Forelimb muscle (tissue), 1 donor: Measurements from ENCODE around the gene TMEM11. TPM values are rescaled to one million over a fixed set of nuclear protein-coding genes. Genes with fewer than 3 reads are reported as not detected.
"Not testable (repeated sequence)": the region's sequence is repeated elsewhere in the genome, so short reads cannot be mapped to it uniquely, and the experiment has no call there.

ENCODE experiments used
- DNase-seq: peaks from one replicate; pipeline ENCODE4 v3.0.0-alpha.2; 2013; ENCODE audit warnings: low read depth
- polyA plus RNA-seq: library from polyadenylated mRNA; unstranded; fragments of 120-200 nt; gene quantifications from one replicate; pipeline ENCODE4 v1.2.1, GENCODE V29; 2013; ENCODE audit not compliant: insufficient read length

The TMEM11 gene
- polyA plus RNA-seq, 1 donor: 29.9 TPM

DNA sequence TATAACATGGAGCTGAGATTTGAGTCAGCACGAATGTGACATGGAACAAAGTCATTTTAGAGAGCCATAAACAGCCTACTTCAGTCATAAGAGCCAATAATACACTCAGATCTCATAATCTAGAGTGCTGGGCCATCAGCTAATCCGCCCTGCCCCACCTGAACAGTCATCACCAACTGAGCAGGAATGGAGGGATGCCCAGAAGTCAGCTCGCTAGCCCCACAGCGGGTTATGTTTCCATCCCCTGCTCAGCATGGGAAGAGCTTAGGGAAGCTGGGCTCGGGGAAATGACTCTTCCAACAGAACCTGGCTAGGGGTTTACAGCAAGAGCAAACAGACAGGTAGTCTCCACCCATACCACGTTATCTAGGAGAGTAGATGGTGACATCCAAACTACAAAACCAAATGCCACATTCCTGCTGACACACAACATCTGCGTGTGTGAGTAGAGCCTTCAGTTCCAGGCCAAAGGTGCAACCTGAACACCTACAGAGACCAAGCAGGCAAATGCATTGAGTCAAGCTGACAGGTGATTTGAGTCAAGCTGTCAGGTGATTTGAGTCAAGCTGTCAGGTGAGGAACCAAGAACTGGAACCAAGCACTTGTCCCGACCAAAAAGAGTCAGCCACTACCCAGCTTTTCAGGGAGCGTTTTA, 2.0 kb downstream of the TMEM11 start:
- no peak for DNase-seq

- DNase-seq: no peak
These were observed 3.4 kb downstream of the TMEM11 start for GRCh38 chr17:21210411-21211076.

- DNase-seq: no peak
These were observed 4.3 kb downstream of the TMEM11 start for GRCh38 chr17:21209511-21210175.

- DNase-seq: no peak
These were observed 5.6 kb downstream of the TMEM11 start for GRCh38 chr17:21208352-21208751.

DNA sequence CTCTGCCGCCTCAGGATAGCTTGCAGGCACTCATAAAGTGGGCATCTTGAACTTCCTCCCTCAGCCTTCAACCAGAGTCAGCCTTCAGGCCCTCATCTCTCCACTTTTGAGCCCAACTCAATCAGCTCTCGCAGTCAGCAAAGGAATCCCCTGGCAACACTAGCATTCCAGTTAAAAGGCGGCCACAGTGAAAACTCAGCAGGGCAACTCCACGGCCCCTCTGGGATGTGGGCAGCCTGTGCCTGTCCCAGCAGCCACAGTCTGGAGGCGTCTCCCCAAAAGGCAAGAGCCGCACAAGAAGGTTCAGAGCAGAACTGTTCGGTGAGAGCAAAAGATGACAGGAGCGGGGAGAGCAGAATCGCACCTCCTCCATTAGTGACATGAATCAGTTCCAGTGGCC, 9.0 kb downstream of the TMEM11 start:
- DNase-seq: no peak

DNA sequence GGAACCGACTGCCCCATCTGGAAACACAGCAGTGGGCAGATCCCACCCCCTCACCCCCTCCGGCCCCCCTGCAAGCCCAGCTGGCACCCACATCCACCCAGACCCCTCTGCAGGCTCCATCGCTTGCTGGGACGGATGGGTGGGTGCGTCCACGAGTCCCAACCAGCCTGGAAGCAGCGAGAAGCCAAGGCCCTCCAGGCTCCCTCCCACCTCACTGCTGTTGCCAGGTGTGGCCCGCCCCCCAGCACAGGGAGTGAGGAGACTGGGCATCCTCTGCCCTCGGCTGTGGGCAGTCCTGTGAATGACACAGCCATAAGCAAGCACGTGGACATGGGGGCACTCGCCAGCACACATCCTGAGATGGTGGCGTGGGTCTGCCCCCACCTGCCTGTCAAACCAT, 11.4 kb downstream of the TMEM11 start:
- DNase-seq: no peak

DNA sequence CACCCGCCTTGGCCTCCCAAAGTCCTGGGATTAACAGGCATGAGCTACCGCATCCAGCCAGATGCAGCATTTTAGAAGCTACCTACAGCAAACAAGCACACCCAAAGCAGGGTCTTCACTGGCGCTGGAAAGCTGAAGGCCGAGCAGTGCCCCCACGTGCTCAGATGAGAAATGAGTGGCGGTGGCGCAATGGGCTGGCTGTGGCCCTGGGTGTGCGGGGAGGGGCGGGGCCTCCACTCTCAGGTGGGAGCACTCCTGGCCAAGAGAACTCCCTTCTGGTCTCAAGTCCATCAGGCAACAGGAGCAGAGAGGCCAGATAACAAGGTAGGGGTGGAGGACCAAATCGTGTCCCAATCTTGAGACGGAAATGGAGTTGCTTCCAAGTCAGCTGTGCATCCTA, 12.1 kb downstream of the TMEM11 start:
- no peak for DNase-seq

GRCh38 chr17:21201298-21201595, 12.7 kb downstream of the TMEM11 start:
- DNase-seq: no peak

DNA sequence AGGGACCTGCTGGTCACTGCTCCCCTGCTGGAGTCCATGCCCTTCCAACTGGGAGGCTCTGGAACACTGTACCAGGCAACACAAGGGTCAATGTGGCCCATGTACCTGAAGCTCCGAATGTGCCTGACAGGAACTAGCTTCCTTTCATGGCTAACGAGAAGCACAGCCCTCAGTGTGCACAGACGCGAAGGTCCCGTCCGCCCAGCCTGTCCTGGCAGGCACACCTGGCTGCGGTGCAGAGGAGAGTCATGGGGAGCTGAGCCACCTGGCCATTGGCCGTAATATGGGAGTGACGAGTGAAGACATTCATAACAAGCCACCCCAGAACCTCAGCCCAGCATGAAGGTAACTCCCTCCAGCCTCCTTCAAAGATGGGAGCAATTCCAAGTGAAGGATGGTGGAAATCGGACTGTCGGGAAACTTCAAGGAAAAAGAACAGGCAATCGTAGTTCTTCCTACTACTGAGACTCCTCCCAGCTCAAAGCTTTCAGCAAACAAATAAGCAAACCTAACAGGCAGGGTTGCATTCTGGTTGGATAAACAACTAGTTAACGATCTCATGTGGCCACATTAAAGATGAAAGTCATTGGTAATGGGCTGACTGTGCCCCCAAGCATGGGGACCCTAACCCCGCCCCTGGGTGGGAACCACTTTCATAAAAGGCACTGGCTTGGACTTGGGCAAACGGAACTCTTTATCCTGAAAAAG, 13.2 kb downstream of the TMEM11 start:
- DNase-seq: no peak

- DNase-seq: no peak
These were observed 14.1 kb downstream of the TMEM11 start for GRCh38 chr17:21199856-21200255.

DNA sequence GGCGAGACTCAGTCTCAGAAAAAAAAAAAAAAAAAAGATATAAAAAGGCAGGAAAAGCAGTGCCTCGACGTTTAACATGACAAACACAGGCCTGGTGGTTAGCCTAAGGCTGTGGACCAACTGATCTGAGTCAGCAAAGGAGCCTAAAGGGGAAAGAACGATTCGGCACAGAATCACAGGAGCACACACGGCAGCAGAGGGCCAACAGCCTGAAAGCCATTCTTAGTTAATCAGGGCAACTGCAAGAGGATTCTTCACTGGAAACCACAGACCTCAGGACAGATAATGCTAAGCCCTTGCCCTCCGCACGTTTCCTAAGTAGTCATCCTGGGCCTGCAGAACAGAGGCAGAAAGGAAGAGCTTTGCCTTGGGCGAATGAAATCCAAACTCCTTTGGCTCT, 14.7 kb downstream of the TMEM11 start:
- no peak for DNase-seq

DNA sequence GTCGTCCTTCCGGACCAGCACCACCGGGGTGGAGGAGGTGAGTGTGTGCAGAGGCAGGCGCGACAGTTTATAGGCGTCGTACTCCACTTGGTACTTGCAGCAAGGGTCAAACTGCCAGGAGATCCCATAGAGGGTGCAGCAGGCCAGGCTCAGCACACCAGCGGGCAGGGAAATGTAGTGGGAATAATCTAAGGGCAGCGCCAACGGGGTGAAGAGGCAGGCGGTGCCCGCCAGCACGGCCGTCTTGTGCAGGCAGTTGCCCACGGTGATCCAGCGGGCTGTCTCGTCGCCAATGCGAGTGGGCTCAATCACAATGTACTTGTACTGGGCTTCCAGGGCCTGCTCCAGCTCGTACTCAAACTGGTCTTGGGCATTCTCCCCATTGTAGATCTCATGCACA, 15.6 kb downstream of the TMEM11 start:
- DNase-seq: no peak

GRCh38 chr17:21196126-21196525, 17.8 kb downstream of the TMEM11 start:
- DNase-seq: no peak

GRCh38 chr17:21194703-21195102, 19.3 kb downstream of the TMEM11 start:
- DNase-seq: peak; percentile 61

DNA sequence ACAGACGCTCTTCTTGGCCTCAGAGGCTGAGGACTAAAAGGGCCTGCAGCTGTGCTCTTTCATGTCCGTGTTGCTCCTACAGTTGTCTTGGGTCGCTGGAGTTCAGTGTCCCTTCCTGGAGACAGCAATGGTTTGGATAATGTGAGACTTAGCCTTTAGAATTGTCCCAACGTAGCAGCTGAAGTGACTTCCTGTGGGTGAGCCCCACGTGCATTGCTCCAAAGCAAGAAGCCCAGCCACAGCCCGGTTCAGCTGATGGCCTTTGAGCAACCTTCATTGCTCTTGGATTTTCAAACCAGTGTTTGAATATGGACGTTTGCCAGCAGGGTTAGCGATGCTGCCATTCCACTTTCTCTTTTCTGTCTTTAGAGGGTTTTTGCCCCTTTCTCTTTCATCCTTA, 19.7 kb downstream of the TMEM11 start:
- no peak for DNase-seq

GRCh38 chr17:21193031-21193430, 20.9 kb downstream of the TMEM11 start:
- DNase-seq: no peak

GRCh38 chr17:21192414-21192813, 21.5 kb downstream of the TMEM11 start:
- not testable (repeated sequence) for DNase-seq

- no peak for DNase-seq
These were observed 22.3 kb downstream of the TMEM11 start for GRCh38 chr17:21191698-21192097.

DNA sequence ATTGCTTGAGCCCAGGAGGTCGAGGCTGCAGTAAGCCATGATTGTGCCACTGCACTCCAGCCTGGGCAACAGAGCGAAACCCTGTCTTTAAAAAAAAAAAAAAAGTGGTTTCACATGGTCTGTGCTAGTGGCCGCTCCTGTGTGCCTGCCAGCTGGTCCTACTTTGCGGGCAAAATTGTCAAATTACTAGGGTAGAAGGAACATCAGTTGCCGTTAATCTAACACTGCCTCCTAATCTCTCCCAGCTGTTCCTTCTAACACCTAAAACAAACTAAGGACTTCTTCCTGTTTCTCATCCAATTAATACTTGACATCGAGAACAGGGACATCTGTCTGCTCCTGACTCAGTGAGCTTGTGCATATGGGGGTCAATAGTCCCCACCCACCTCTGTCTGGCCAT, 23.9 kb downstream of the TMEM11 start:
- DNase-seq: no peak

GRCh38 chr17:21189361-21189760, 24.6 kb downstream of the TMEM11 start:
- DNase-seq: no peak

- no peak for DNase-seq
These were observed 27.4 kb downstream of the TMEM11 start for GRCh38 chr17:21186399-21187187.

- no peak for DNase-seq
These were observed 28.9 kb downstream of the TMEM11 start for GRCh38 chr17:21185061-21185460.
